Breast epithelium (tissue), 3 donors: Measurements from ENCODE around the gene TIAM2.

Experiments used
- CTCF ChIP-seq, 3 donors: fragments of 450-650 bp; IDR thresholded peaks; one replicate each; pipeline ENCODE4 v1.5.1; 2016 to 2017; ENCODE audit warnings: antibody characterized with exemption in 3 of 3, mild to moderate bottlenecking in 3 of 3, moderate library complexity in 3 of 3
- POLR2A ChIP-seq: fragments of 450-650 bp; IDR thresholded peaks from one replicate; pipeline ENCODE4 v1.6.1; 2016; ENCODE audit warnings: antibody characterized with exemption, mild to moderate bottlenecking, moderate library complexity

- TF ChIP-seq POLR2A: no peak
- TF ChIP-seq CTCF (IDR thresholded peaks at IDR 0.05): no peak
Observed at GRCh38 chr6:154951345-154952200, 43.5 kb upstream of the TIAM2 start.
